HG02973 (cell line): ENCODE data around the gene ASIC1.

Experiments used
- ATAC-seq: cut with Tn5 transposase; IDR thresholded peaks from one replicate; pipeline ENCODE4 v1.9.1; 2021; ENCODE audit warnings: moderate library complexity; ENCODE audit not compliant: unreplicated experiment

ASIC1 gene

GRCh38 chr12:50040657-50041056, 16.7 kb upstream of the ASIC1 start:
- ATAC-seq: no peak

- no peak for ATAC-seq
Measured at GRCh38 chr12:50041062-50041860, 16.1 kb upstream of the ASIC1 start.

GRCh38 chr12:50041962-50042361, 15.4 kb upstream of the ASIC1 start:
- ATAC-seq: no peak

GRCh38 chr12:50042693-50043092, 14.7 kb upstream of the ASIC1 start:
- ATAC-seq: no peak

- ATAC-seq: no peak
Measured at GRCh38 chr12:50043308-50043707, 14.1 kb upstream of the ASIC1 start.

- ATAC-seq: no peak
Measured at GRCh38 chr12:50043854-50044253, 13.5 kb upstream of the ASIC1 start.

- ATAC-seq: no peak
Measured at GRCh38 chr12:50047693-50048250, 9.6 kb upstream of the ASIC1 start.

GRCh38 chr12:50049254-50050118, 7.9 kb upstream of the ASIC1 start:
- no peak for ATAC-seq

GRCh38 chr12:50050119-50050385, 7.3 kb upstream of the ASIC1 start:
- ATAC-seq: no peak

GRCh38 chr12:50050410-50051098, 6.8 kb upstream of the ASIC1 start:
- no peak for ATAC-seq

GRCh38 chr12:50051101-50051806, 6.1 kb upstream of the ASIC1 start:
- ATAC-seq: no peak

GRCh38 chr12:50052544-50052943, 4.9 kb upstream of the ASIC1 start:
- no peak for ATAC-seq

GRCh38 chr12:50052964-50053363, 4.4 kb upstream of the ASIC1 start:
- no peak for ATAC-seq

GRCh38 chr12:50053583-50053982, 3.8 kb upstream of the ASIC1 start:
- ATAC-seq: no peak

- ATAC-seq: no peak
Measured at GRCh38 chr12:50055831-50056638, 1.4 kb upstream of the ASIC1 start.

GRCh38 chr12:50056639-50056976, 788 bp upstream of the ASIC1 start:
- ATAC-seq: no peak

- no peak for ATAC-seq
Measured at GRCh38 chr12:50057896-50058670, 687 bp downstream of the ASIC1 start.

GRCh38 chr12:50058743-50059312, 1.4 kb downstream of the ASIC1 start:
- ATAC-seq: no peak
